Measurements from ENCODE around the gene EXOC6.
A peak's percentile ranks its signal among the peaks of the same experiment; 100 is the strongest.

Gene EXOC6

DNA sequence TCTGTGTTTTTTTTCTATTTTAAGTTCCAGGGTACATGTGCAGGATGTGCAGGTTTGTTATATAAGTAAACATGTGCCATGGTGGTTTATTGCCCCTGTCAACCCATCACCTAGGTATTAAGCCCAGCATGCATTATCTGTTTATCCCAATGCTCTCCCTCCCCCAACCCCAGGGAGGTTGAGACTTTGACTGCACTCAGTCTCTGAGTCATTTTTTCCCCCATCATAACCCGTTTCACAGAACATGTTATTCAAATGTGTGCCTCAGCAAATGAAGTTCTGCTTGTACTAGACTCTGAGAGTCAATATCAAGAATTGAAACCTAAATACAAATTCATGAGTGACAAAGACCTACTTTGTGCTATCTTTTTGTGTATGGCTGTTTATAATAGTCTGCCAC, 142.3 kb downstream of the EXOC6 start:
- peak; percentile 10 for DNase-seq (ENCODE audit: extremely low read depth, insufficient read length)
- Histone ChIP-seq H3K27me3 (replicated peaks; ENCODE audit: control insufficient read depth, insufficient read depth, low read length) (no peaks in the 10 kb centered on the region), H3K4me3 (replicated peaks; ENCODE audit: low read depth, low read length) (no peak overlapping the region), H3K36me3 (ENCODE audit: control insufficient read depth, insufficient read depth, low read length) (no peaks in the 10 kb centered on the region)
- no peak for TF ChIP-seq CTCF (IDR thresholded peaks at IDR 0.05; ENCODE audit: insufficient read depth, low read length, poor library complexity, severe bottlenecking)

- H3K27me3 ChIP-seq (replicated peaks; ENCODE audit: control insufficient read depth, insufficient read depth, low read length) = no peaks in the 10 kb centered on the region
- TF ChIP-seq CTCF (IDR thresholded peaks at IDR 0.05; ENCODE audit: insufficient read depth, low read length, poor library complexity, severe bottlenecking) = no peak
Measured at GRCh38 chr10:92991513-92991912, 143.2 kb downstream of the EXOC6 start.

GRCh38 chr10:92993699-92994272, 145.5 kb downstream of the EXOC6 start:
- no peak for TF ChIP-seq CTCF (IDR thresholded peaks at IDR 0.05; ENCODE audit: insufficient read depth, low read length, poor library complexity, severe bottlenecking)
- no peak for DNase-seq (ENCODE audit: extremely low read depth, insufficient read length)
- Histone ChIP-seq H3K27me3 (replicated peaks; ENCODE audit: control insufficient read depth, insufficient read depth, low read length) (no peaks in the 10 kb centered on the region), H3K4me3 (replicated peaks; ENCODE audit: low read depth, low read length) (no peak overlapping the region), H3K36me3 (ENCODE audit: control insufficient read depth, insufficient read depth, low read length) (no peaks in the 10 kb centered on the region)

More at GRCh38 chr10:92991513-92991912, 143.2 kb downstream of the EXOC6 start:
- Histone ChIP-seq H3K4me3 (replicated peaks; ENCODE audit: low read depth, low read length) (no peak overlapping the region), H3K36me3 (ENCODE audit: control insufficient read depth, insufficient read depth, low read length) (no peaks in the 10 kb centered on the region)
- no peak for DNase-seq (ENCODE audit: extremely low read depth, insufficient read length)

DNA sequence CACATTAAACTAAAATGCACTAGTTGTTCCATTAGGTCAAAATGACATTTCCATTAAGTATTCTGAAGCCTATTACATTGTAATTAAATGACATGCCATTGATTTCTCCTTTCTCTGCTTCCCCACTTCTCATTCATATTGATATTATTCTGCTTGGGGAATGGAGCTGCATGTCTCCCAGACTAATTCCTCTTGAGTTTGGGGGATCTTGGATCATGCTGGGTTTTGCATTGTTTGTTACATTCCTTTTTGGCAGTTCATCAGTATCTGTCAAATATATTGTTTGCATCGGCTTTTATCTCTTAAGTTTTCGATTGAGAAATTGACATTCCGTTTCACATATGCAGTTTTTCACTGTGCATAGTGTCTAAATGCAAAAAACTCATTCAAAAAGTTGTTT, 147.2 kb downstream of the EXOC6 start:
- no peak for DNase-seq (ENCODE audit: extremely low read depth, insufficient read length)
- Histone ChIP-seq H3K27me3 (replicated peaks; ENCODE audit: control insufficient read depth, insufficient read depth, low read length) (no peaks in the 10 kb centered on the region), H3K4me3 (replicated peaks; ENCODE audit: low read depth, low read length) (no peak overlapping the region), H3K36me3 (ENCODE audit: control insufficient read depth, insufficient read depth, low read length) (no peaks in the 10 kb centered on the region)
- TF ChIP-seq CTCF (IDR thresholded peaks at IDR 0.05; ENCODE audit: insufficient read depth, low read length, poor library complexity, severe bottlenecking) = no peak

GRCh38 chr10:92997620-92998019, 149.3 kb downstream of the EXOC6 start:
- Histone ChIP-seq H3K4me3 (replicated peaks; ENCODE audit: low read depth, low read length) (no peak overlapping the region), H3K36me3 (ENCODE audit: control insufficient read depth, insufficient read depth, low read length) (no peaks in the 10 kb centered on the region), H3K27me3 (replicated peaks; ENCODE audit: control insufficient read depth, insufficient read depth, low read length) (no peaks in the 10 kb centered on the region)
- DNase-seq (ENCODE audit: extremely low read depth, insufficient read length) = no peak
- TF ChIP-seq CTCF (IDR thresholded peaks at IDR 0.05; ENCODE audit: insufficient read depth, low read length, poor library complexity, severe bottlenecking) = no peak

- no peak for DNase-seq (ENCODE audit: extremely low read depth, insufficient read length)
- no peaks in the 10 kb centered on the region for H3K36me3 ChIP-seq (ENCODE audit: control insufficient read depth, insufficient read depth, low read length)
- H3K27me3 ChIP-seq (replicated peaks; ENCODE audit: control insufficient read depth, insufficient read depth, low read length) = no peaks in the 10 kb centered on the region
- no peak for TF ChIP-seq CTCF (IDR thresholded peaks at IDR 0.05; ENCODE audit: insufficient read depth, low read length, poor library complexity, severe bottlenecking)
- H3K4me3 ChIP-seq (replicated peaks; ENCODE audit: low read depth, low read length) = no peak overlapping the region
Measured at GRCh38 chr10:92999191-92999590, 150.9 kb downstream of the EXOC6 start.

Data from GM06990 (cell line).